GM06990 (cell line): ENCODE data around the gene IL19.

ENCODE experiments used
- DNase-seq: peaks from one replicate; pipeline ENCODE4 v3.0.0-alpha.2; 2011; ENCODE audit not compliant: insufficient read length; ENCODE audit errors: extremely low read depth
- H3K27me3 ChIP-seq: replicated peaks from 2 replicates; pipeline ENCODE4 v1.6.0; 2011; ENCODE audit warnings: low read length; ENCODE audit not compliant: control insufficient read depth, insufficient read depth
- H3K36me3 ChIP-seq: 2 replicates; pipeline ENCODE4 v1.5.1; 2011; ENCODE audit warnings: low read length; ENCODE audit not compliant: control insufficient read depth, insufficient read depth
- H3K4me3 ChIP-seq: replicated peaks from 2 replicates; pipeline ENCODE4 v1.5.1; 2011; ENCODE audit warnings: low read depth, mild to moderate bottlenecking, control low read depth, low read length
- CTCF ChIP-seq: IDR thresholded peaks from 2 replicates; pipeline ENCODE4 v1.5.1; 2011; ENCODE audit warnings: low read length, control low read depth, mild to moderate bottlenecking, inconsistent platforms; ENCODE audit not compliant: insufficient read depth, poor library complexity, severe bottlenecking

The IL19 gene

GRCh38 chr1:206783506-206783905, 12.9 kb downstream of the IL19 start:
- H3K27me3 ChIP-seq: no peaks in the 10 kb centered on the region
- H3K36me3 ChIP-seq: no peaks in the 10 kb centered on the region; the same call in 1 of the 2 replicates
- H3K4me3 ChIP-seq: no peak overlapping the region
- DNase-seq: no peak
- TF ChIP-seq CTCF: no peak

DNA sequence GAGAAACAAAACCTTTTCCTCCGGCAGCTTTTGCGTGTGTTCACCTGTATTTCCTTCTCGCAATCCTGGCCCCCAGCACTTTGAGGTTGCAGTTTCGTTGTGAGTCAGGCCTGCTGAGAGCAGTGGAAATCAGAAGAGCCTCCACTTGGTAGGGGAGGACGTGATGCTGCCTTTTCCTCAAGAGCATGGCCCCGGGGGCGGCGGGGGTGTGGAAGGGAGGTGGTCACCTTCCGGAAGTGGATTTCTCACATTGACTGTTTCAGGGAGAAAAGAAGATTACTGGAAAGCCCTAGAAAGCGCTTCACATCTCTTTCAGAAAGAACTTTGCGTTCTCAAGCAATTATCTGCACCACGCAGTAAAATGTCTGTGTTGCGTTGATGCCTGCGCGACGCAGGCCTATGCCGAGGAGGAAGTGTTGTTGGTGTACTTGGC, 13.9 kb downstream of the IL19 start:
- Histone ChIP-seq H3K27me3 (no peaks in the 10 kb centered on the region), H3K4me3 (peak overlapping the region; percentile 14; the same call in 1 of the 2 replicates), H3K36me3 (no peaks in the 10 kb centered on the region; the same call in 1 of the 2 replicates)
- no peak for TF ChIP-seq CTCF
- DNase-seq: peak; percentile 91

GRCh38 chr1:206785182-206785765, 14.7 kb downstream of the IL19 start:
- H3K36me3 ChIP-seq: no peaks in the 10 kb centered on the region
- TF ChIP-seq CTCF: no peak
- H3K4me3 ChIP-seq: no peak overlapping the region
- no peak for DNase-seq
- no peaks in the 10 kb centered on the region for H3K27me3 ChIP-seq

- Histone ChIP-seq H3K4me3 (no peak overlapping the region), H3K36me3 (no peaks in the 10 kb centered on the region), H3K27me3 (no peaks in the 10 kb centered on the region)
- no peak for TF ChIP-seq CTCF
- DNase-seq: no peak
These were observed 15.8 kb downstream of the IL19 start for GRCh38 chr1:206786212-206786886.

GRCh38 chr1:206787891-206788290, 17.3 kb downstream of the IL19 start:
- H3K36me3 ChIP-seq: no peaks in the 10 kb centered on the region
- no peak for TF ChIP-seq CTCF
- no peaks in the 10 kb centered on the region for H3K27me3 ChIP-seq
- H3K4me3 ChIP-seq: no peak overlapping the region
- no peak for DNase-seq
